GM21529 (cell line): ENCODE data around the gene GRHPR.

Experiments
- ATAC-seq: cut with Tn5 transposase; IDR thresholded peaks from one replicate; pipeline ENCODE4 v1.9.1; 2021; ENCODE audit not compliant: unreplicated experiment

GRHPR gene

DNA sequence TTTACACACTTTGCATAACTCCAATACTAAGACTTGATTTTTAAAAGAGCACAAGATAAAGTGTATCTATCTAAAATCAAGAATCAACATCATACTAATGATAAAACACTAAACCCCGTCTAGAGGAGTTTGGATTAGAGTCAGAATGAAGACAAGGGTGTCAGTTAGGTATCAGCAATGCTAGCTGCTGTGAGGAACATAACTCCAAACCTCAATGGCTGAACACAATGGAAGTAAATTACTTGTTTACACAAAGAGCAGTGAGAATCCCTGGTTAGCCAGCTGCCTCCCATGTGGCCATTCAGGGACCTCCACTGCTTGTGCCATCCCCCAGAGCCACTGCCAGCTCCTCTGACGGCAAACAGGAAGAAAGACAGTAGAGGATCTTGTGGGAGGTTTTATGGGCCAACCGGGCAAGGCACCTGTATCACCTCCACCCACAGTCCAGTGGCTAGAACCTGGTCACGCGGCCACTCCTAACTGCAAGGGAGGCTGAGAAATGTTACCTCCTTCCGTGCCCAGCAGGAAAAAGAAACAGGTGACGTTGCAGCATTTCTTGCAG lies 24.0 kb upstream of the GRHPR start:
- no peak for ATAC-seq

DNA sequence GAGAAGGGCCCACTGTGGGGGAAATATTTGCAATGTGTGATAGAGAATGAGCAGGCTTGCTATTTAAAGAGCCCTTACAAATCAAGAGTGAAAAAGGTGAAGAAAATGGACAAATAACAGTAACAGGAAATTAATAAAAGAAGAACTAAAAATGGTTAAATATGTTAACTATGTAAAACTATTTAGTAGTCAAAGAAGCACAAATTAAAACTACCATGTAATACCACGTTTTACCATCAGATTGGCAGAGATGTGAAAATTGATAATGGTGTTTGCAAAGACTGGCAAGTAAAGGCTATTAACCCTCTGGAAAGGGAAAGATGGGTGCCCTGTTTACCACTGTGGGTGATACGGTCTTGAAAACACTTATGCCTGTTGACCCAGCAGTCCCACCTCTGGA lies 23.2 kb upstream of the GRHPR start:
- no peak for ATAC-seq

GRCh38 chr9:37404590-37404989 lies 17.9 kb upstream of the GRHPR start:
- ATAC-seq = no peak

- no peak for ATAC-seq
These were observed 17.1 kb upstream of the GRHPR start for GRCh38 chr9:37405350-37405749.

DNA sequence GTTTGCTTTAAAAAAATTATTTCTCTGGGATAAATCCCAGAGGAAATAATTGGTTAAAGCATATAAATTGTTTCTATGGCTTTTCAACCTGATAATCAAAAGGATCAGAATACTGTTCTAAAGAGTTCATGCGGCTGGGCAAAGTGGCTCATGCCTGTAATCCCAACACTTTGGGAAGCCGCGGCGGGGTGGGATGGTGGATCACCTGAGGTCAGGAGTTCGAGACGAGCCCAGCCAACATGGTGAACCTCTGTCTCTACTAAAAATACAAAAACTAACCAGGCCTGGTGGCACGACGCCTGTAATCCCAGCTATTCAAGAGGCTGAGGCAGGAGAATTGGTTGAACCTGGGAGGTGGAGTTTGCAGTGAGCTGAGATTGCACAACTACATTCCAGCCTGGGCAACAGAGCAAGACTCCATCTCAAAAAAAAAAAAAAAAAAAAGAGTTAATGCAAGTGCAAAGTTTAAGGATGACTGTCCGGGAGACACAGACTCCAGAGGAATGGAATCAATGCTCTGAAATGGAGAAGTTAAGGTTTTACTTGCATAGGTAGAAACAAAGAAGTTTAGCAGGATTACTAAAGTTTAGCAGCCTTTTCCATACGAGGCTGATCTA lies 16.6 kb upstream of the GRHPR start:
- no peak for ATAC-seq

GRCh38 chr9:37406603-37407401 lies 15.7 kb upstream of the GRHPR start:
- ATAC-seq = no peak

- ATAC-seq = no peak
These were observed 15.0 kb upstream of the GRHPR start for GRCh38 chr9:37407468-37407867.

DNA sequence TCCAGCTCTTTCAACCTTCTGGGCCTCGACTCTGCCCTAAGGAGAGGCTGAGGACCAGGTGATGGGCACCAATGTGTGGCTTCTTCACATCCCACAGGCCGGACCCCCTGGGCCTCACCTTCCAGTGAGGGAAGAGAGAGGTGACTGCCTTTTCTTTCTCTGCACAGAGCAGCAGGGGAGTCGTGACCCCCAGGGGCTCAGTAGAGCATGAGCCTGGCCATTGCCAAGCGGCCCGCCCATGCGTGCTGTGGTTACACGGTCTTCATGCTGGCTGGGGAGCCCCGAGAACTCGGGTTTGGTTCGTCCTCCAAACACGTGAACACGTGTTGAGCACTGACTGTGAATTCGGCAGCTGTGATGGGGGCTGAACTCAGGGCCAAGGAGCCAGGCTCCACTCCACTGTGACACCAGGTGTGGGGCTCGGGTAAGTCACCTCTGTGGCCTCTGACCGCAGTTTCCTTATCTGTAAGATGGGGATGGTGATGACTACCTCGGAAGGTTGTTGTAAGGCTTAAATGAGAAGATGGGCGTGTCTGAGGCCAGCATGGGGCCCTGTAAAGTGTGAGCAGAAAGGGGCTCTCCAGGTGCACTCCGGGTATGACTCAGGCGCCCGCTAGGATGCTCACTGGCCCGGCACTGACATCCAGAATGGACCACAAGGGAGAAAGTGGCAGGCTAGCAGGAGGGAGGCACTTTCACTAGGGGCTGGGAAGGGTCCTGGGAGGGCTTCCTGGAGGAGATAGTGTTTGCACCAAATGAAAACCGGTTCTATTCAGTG lies 13.4 kb upstream of the GRHPR start:
- peak; percentile 81 for ATAC-seq

DNA sequence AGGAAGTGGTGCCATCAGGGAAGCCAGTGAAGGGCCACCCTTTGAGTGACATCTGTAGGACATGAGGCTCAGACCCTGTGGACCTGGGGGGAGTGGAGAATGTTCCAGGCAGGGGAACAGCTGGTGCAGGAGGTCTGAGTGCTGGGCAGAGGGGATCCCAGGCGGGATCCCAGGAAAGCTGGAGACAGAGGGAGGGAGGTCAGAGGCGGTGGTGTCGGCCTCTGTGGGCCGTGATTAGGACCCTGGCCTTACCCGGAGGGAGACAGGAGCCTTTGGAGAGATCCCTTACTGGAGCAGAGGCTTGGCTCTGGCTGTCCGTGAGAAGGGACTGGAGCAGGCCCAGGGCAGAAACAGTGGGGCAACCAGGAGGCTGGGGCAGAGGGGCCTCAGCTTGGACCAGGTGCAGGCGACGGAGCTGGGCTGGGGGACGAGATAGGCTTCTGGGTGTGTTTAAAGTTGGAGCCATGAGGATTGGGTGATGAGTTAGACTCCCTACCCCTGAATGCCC lies 12.1 kb upstream of the GRHPR start:
- ATAC-seq = no peak

- ATAC-seq = peak; percentile 30
These were observed 11.3 kb upstream of the GRHPR start for GRCh38 chr9:37410969-37411785.

- ATAC-seq = no peak
These were observed 9.9 kb upstream of the GRHPR start for GRCh38 chr9:37412431-37413151.

GRCh38 chr9:37413311-37413710 lies 9.2 kb upstream of the GRHPR start:
- no peak for ATAC-seq

DNA sequence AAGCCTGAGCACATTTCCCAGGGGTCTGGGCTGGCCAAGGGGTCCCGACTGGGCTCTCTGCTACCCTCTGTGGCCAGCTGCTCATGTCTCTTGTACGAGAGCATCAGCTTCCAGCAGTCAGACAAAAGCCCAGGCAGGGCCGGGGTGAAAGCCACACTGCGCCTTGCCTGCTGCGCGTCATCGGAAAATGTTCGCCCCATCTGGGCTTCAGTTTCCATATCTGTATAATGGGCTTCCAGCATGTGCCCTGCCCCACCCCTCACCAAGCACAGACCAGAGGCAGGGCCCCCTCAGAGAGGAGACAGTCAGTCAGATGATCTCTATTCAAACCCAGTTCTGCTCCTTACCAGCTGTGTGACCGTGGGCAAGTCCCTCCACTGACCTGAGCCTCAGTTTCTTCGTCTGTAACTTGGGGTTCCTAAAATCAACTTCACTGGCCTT lies 8.0 kb upstream of the GRHPR start:
- ATAC-seq = no peak

DNA sequence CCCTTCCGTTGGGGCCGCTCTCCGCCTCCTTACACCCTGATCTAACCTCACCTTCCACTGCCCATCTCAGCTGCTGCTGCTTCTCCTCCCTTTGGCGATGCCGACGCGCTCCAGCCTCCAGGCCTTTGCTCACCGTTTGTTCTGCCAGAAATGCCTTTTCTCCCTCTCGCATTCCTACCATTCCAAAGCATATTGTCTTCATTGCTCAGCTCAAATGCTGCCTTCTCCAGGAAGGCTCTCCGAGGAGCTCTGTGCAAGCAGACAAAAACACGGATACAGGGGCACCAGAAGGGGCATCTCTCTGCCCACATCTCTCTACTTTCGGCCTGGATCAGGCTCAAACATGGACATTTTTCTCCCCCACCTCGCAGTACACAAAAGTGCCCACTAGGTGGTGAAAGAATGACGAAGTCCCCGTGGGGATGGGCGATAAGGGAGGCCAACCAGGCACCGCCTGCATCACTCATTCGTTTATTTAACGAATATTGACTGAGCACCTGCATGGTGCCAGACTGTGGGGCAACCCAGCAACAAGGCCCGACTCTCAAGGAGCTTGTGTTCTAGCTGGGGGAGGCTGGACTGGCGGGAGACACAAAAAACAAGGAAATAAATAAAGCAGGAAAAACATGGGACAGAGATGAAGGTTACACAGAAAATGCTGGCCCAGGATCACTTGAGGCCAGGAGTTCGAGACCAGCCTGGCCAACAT lies 7.3 kb upstream of the GRHPR start:
- ATAC-seq = peak; percentile 32

DNA sequence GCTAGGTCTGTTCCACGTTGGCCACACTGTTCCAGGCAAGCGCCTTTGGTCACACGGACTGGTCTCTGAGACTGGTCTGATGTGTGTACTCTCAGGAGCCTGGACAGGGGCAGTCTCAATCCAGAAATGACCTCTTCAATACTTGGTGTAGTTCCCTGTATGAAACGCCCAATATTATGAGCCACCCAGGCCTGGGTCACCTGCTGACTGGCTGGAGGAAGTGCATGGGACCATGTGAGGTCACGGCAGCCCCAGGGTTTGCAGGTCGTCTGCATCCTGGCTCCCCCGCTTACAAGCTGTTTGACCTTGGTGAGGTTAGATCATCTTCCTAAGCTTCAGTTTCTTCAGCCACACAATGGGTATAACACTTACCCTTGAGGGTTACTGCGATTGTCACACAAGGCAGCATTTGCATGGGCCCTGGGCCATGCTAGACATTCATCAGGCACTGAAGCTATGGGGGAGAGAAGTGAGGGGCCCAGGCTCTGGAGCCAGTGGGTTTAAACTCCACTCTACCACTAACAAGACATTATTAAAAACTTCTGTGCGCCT lies 5.2 kb upstream of the GRHPR start:
- ATAC-seq = no peak

- no peak for ATAC-seq
These were observed 4.5 kb upstream of the GRHPR start for GRCh38 chr9:37417857-37418618.

GRCh38 chr9:37419204-37419603 lies 3.3 kb upstream of the GRHPR start:
- no peak for ATAC-seq
